ENCODE data around the gene MYEOV. TPM values are rescaled to one million over a fixed set of nuclear protein-coding genes. Genes with fewer than 3 reads are reported as not detected.

MYEOV gene
- polyA plus RNA-seq, 3 donors, result 0.03 TPM; not detected in 2

DNA sequence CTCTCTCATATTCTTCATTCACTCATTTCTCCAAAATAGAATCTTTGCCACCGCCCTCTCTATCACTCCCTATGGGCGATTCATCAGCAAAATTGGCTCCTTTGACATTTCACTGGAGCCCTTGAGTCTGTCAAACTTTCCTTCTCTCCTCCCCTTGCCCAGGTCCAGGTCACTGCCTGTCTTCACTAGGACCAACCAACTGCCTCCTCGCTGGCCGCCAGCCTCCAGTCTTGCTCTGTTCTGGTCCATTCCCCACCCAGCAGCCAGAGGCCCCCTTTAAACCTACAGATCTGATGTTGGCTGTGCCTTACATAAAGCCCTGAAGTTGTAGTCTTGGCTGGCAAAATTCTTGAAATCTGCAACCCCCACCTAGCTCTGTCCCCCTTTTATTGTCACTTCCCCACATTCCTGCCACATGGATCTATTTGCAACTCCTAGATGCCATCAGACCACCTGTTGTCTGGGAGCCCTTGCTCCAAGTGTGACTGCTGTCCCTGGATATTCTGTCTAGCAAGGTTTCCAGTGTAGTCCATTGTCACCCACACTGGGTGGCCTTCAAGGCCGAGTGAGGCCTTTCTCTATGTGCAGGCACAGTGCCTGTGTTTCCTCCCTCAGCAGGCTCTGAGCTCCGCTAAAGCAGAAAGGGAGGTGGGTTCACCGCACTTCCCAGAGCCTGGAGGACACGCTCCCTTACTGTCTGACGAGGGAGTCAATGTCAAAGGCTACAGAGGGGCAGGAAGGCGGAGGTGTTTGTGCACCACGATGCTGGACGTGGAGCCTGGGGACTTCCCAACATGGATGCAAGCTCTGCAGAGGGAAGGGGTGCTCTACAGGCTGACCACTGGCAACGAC, 25.5 kb downstream of the MYEOV start:
- peaks cover 4 to 16% of the 10 kb centered on the region in 2 donors for H3K4me1 ChIP-seq (ENCODE audit: control insufficient read depth in 1 of 2, insufficient read depth in 2 of 2, low read length in 2 of 2)
- peaks cover 2 to 13% (median 3%) of the 10 kb centered on the region in 3 donors for H3K27me3 Mint-ChIP-seq (ENCODE audit: low read depth in 3 of 3)
- no peak overlapping the region for H3K27ac ChIP-seq (ENCODE audit: low read depth in 1 of 2, low read length in 2 of 2)
- DNase-seq, result no peak
- TF ChIP-seq, protein P1, sequence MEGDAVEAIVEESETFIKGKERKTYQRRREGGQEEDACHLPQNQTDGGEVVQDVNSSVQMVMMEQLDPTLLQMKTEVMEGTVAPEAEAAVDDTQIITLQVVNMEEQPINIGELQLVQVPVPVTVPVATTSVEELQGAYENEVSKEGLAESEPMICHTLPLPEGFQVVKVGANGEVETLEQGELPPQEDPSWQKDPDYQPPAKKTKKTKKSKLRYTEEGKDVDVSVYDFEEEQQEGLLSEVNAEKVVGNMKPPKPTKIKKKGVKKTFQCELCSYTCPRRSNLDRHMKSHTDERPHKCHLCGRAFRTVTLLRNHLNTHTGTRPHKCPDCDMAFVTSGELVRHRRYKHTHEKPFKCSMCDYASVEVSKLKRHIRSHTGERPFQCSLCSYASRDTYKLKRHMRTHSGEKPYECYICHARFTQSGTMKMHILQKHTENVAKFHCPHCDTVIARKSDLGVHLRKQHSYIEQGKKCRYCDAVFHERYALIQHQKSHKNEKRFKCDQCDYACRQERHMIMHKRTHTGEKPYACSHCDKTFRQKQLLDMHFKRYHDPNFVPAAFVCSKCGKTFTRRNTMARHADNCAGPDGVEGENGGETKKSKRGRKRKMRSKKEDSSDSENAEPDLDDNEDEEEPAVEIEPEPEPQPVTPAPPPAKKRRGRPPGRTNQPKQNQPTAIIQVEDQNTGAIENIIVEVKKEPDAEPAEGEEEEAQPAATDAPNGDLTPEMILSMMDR (IDR thresholded peaks at IDR 0.05), result no peak
- H3K36me3 ChIP-seq (replicated peaks in 1 of 2; ENCODE audit: control insufficient read depth in 1 of 2, insufficient read depth in 2 of 2, low read length in 2 of 2), result no peaks in the 10 kb centered on the region
- no peaks in the 10 kb centered on the region for H3K79me2 ChIP-seq (ENCODE audit: insufficient read depth, low read length)
- peaks cover 14% of the 10 kb centered on the region for H3K4me1 Mint-ChIP-seq
- intact Hi-C loops (cut with micrococcal nuclease), result no loop called here
- no peak overlapping the region for H2AFZ ChIP-seq (ENCODE audit: insufficient read depth, low read depth, low read length, poor library complexity, severe bottlenecking)
- peaks cover 5 to 6% of the 10 kb centered on the region in 2 donors for H3K27me3 ChIP-seq (ENCODE audit: control insufficient read depth in 2 of 2, insufficient read depth in 2 of 2, low read length in 2 of 2)
- H3K4me2 ChIP-seq (replicated peaks; ENCODE audit: extremely low read depth, low read length, poor library complexity, severe bottlenecking), result no peak overlapping the region
- H3K9me3 ChIP-seq (replicated peaks in 1 of 2; ENCODE audit: control insufficient read depth in 1 of 2, insufficient read depth in 1 of 2, low read length in 2 of 2), result no peaks in the 10 kb centered on the region
- H3K4me3 ChIP-seq (replicated peaks in 1 of 3; ENCODE audit: low read depth in 2 of 3, low read length in 3 of 3), result no peak overlapping the region
- H3K4me3 Mint-ChIP-seq, result no peak overlapping the region
- 97% methylated on average over 13 of the region's 13 CpGs for WGBS (ENCODE audit: insufficient coverage)
- H4K20me1 ChIP-seq (ENCODE audit: insufficient read depth, low read length), result no peaks in the 10 kb centered on the region
- no peak overlapping the region for H3K9ac ChIP-seq (ENCODE audit: insufficient read depth, low read length, poor library complexity, severe bottlenecking)
- no peak overlapping the region for H3K27ac Mint-ChIP-seq
- no peaks in the 10 kb centered on the region for H3K9me3 Mint-ChIP-seq
- H3K36me3 Mint-ChIP-seq, result peaks cover 0 to 1% of the 10 kb centered on the region in 2 donors

DNA sequence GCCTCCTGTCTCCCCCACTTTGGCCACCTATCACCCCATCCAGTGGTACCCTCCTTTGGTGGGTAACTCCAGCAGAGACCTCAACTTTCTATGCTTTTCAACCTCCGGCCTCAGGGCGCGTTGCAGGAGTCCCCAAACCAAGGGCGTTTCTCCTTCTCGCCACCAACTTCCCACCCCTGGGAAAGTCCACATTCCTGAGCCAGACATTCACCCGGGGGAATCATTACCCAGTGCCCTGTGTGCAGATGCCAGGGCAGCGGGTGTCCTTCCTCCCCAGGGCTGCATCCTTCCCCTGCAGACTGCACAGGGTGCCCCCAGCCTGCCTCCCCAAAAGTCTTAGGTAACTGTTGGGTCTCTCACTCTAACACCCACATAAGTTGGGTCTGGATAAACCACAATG, 26.4 kb downstream of the MYEOV start:
- Mint-ChIP-seq H3K4me3 (no peak overlapping the region), H3K27me3 (ENCODE audit: low read depth in 3 of 3) (peaks cover 2 to 13% (median 3%) of the 10 kb centered on the region in 3 donors), H3K9me3 (no peaks in the 10 kb centered on the region), H3K27ac (no peak overlapping the region), H3K36me3 (peaks cover 0 to 1% of the 10 kb centered on the region in 2 donors), H3K4me1 (peaks cover 14% of the 10 kb centered on the region)
- TF ChIP-seq, protein P1 (IDR thresholded peaks at IDR 0.05), result no peak
- intact Hi-C loops (cut with micrococcal nuclease), result no loop called here
- no peak overlapping the region for H3K9ac ChIP-seq (ENCODE audit: insufficient read depth, low read length, poor library complexity, severe bottlenecking)
- peaks cover 4 to 16% of the 10 kb centered on the region in 2 donors for H3K4me1 ChIP-seq (ENCODE audit: control insufficient read depth in 1 of 2, insufficient read depth in 2 of 2, low read length in 2 of 2)
- no peaks in the 10 kb centered on the region for H4K20me1 ChIP-seq (ENCODE audit: insufficient read depth, low read length)
- H3K4me3 ChIP-seq (replicated peaks in 1 of 3; ENCODE audit: low read depth in 2 of 3, low read length in 3 of 3), result no peak overlapping the region
- no peak overlapping the region for H3K27ac ChIP-seq (ENCODE audit: low read depth in 1 of 2, low read length in 2 of 2)
- H3K4me2 ChIP-seq (replicated peaks; ENCODE audit: extremely low read depth, low read length, poor library complexity, severe bottlenecking), result no peak overlapping the region
- no peak for DNase-seq
- no peaks in the 10 kb centered on the region for H3K79me2 ChIP-seq (ENCODE audit: insufficient read depth, low read length)
- H3K9me3 ChIP-seq (replicated peaks in 1 of 2; ENCODE audit: control insufficient read depth in 1 of 2, insufficient read depth in 1 of 2, low read length in 2 of 2), result no peaks in the 10 kb centered on the region
- WGBS (ENCODE audit: insufficient coverage), result 93% methylated on average over 7 of the region's 7 CpGs
- no peak overlapping the region for H2AFZ ChIP-seq (ENCODE audit: insufficient read depth, low read depth, low read length, poor library complexity, severe bottlenecking)
- peaks cover 0 to 3% of the 10 kb centered on the region in 2 donors for H3K27me3 ChIP-seq (ENCODE audit: control insufficient read depth in 2 of 2, insufficient read depth in 2 of 2, low read length in 2 of 2)
- no peaks in the 10 kb centered on the region for H3K36me3 ChIP-seq (replicated peaks in 1 of 2; ENCODE audit: control insufficient read depth in 1 of 2, insufficient read depth in 2 of 2, low read length in 2 of 2)
